NCI-H2196 treated with DMSO at 0.1 percent for 48 hours (cell line): Measurements from ENCODE around the gene NBPF1.
"Not testable (repeated sequence)": the region's sequence is repeated elsewhere in the genome, so short reads cannot be mapped to it uniquely, and the experiment has no call there.

Experiments
- DNase-seq: peaks from one replicate; lab custom pipeline; 2025; ENCODE audit not compliant: unreplicated experiment; lab: John Stamatoyannopoulos, UW

The NBPF1 gene

DNA sequence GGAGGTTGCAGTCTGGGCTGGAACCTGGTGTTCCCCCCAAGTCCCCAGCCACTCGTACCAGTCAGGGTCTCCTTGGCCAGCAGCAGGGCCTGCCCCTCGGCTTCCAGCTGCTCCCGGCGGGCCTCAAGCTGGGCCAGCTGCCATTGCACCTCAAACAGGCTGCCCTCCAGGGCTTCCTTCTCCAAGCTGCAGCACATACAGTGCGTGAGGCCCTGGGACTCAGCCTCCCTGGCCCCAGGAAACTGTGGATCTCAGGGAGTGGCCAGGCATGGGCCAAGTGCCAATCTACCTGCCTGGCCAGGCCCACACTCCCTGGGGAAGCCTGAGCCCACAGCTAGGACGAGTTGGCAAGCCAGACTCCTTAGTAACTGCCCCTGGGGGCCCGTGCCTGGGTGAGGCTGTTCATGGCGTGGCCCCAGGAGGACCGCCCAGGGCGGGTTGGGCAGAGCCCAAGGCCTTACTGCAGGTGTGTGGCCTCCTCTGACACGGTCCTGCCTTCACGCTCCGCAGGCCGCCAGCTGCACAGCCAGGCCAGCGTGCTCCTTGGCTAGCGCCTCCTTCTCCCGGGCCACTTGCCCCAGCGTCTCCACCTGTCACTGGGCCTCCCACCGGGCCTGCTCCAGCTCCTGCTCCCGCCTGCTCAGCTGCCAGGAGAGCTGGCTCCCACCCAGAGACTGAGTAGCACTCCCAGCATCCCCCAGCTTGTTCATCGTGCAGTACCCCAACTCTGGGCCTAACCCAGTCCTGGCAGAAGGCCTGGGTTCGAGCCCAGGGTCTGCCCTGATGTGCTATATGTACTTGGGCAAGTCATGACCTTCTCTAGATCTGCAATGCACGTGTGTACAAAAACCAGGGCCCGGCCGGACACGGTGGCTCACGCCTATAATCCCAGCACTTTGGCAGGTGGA is 10.7 kb upstream of the NBPF1 start:
- DNase-seq: peak; percentile 100

DNA sequence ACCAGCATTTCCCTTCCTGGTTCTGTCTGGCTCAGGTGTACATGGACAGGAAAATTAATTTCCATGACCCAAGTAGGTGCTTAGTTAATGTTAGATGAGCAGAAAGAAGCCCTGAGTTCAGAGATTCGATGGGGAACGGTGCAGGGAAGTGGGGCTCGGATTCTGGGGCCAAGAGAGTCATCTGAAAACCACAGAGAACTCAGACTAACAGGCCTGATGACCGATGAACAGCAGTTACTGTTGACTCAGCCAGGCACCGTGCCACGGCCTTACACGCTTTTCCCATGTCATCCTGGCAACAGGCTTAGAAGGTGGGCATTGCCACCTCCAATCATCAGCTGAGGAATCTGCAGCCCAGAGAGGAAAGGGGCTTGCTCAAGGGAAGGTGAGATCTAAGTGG is 10.0 kb upstream of the NBPF1 start:
- peak; percentile 52 for DNase-seq

DNA sequence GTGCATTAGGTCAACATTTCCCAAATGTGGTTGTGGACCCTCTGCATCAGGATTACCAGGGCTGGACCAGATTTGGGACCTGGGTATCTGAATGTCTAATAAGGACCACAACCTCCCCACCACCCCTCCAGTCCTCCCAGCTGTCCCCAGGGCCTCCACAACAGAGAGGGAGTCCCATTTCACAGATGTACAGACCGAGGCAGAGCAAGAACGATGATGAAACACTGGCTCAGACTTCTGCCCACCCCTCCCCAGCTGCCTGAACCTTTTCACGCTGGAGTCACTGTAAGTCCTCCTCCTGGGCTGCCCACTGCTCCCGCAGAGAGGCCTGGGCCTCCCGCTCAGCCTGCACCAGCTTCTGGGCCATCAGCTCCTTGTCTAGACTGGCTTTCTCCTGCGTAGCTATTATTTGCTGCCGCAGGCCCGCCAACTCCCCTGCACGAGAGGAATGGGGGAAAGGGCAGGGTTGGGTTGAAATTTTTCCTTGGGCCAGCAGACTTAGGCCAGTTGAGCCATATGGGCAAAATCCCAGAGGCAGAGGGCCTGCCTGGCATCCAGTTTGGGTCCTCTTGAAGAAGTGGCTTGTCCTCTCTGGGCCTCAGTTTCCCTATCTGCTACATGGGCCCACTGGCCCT is 8.4 kb upstream of the NBPF1 start:
- not testable (repeated sequence) for DNase-seq

DNA sequence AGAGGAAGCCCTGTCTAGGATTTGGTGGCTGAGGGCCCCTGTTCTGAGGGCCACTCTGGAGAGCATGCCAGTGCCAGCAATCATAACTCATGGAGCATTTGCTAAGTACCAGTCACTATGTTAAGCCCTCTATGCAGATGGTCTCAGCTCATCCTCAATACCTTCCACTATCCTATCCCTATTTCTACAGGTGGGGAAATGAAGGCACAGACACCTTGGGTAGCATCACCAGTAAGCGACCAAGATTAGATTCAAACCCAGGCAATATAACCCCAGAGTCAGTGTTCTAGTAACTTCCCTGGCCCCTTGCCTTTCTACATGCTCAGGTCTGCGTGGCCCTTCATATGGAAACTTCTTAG is 7.9 kb upstream of the NBPF1 start:
- no peak for DNase-seq

DNA sequence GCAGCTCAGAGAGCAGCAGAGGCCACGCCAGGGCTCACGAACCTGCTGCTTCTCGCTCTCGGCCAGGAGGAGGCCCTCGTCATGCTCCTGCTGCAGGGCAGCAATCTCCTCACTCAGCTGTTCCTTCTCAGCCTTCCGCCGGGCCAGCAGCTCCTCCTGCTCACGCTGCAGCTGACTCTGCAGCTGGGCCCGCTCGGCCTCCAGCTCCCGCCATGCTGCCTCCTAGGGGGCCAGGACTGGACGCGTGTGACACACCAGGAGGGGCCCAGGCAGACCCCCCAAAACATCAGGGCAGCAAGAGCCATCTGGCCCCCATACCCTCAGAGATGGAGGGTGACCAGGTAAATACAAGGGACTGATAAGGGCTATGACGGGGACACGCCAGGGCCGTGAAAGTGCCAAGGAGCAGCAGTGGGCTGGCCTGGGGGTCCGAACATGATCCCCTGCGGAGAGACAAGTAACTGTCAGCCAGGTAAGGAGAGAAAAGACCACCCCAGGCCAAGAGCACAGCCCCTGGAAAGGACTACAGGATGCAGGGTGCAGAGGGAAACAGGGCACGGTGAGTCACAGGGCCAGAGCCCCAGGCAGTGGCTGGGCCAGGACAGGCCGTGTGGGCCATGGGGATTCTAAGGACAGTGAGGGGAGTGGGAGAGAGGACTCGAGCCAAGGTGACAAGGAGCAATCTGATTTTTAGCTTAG is 6.6 kb upstream of the NBPF1 start:
- not testable (repeated sequence) for DNase-seq

DNA sequence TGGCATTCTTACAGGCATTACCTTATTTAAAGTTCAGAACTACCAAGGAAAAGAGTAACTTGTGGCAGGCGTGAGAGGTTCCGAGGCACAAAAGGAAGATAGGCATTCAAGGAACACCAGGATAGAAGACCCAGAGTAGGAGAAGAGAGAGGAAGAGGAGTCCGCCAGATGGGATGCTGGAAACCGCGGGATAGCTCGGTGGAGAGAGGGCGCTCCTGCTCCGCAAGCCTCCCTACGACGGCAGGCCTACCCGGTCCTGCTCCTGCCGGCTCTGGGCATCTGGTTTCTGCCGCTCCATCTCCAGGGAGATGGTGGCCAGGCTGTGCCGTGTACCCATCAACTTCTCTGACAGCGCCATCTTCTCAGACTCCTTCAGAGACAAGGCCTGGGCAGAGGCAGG is 5.4 kb upstream of the NBPF1 start:
- no peak for DNase-seq

DNA sequence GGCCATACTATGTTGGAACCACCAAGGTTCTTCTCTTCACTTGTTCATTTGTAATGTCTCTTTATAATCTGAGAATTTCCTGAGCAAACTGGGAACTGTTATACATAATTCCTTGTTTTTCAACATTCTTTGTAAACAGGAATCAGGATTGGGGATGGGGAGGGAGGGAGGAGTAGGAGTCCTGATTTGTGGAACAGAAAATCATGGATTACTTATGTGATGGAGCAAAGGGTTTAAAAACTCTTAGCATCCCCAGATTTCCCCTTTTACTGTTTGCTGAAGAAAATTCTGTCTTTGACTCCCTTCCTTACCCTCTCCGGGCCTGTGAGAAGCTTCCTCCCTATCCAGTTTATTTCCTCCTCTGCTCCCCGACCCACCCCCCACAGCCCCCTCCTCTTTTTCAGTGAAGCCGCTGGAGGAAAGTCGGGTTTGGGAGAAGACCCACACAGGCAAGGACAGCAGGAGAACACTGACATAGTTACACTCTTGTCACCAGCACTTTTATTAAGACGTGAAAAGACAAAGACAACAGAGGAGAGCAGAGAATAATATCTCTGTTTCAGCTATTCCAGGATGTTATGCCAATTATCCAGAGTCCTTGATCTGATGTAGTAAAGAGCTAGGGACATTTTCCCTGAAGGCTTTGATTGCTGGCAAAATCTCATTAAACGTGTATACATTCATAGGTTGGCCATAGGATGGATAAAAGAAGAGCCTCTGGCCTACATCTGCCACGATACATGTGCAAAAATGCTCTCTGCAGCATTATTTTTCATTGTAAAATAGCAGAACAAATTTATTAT is 4.6 kb upstream of the NBPF1 start:
- no peak for DNase-seq

DNA sequence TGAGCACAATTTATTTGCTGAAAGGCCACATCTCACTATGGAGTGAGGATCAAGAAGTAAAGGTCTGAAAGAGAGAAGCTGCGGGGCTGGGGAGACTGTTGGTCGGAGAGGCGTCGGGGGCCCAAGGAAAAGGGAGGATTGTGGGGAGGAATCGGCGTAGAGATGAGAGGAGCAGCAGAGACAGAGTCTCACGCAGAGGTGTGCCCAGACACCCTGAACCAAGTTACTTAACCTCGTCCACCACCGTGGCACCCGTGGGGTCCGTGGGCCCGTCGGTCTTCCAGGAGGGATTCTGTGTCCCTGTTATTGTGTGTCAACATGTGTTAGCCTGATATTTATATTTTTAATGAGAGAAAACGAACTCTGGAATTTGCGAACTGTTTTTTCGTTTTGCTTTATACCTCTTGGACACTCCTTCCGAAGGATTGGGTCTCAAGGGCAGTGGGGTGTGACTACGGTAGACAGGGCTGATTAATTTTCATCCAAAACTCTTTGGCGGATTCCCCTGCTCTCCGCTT is 3.8 kb upstream of the NBPF1 start:
- DNase-seq: no peak

DNA sequence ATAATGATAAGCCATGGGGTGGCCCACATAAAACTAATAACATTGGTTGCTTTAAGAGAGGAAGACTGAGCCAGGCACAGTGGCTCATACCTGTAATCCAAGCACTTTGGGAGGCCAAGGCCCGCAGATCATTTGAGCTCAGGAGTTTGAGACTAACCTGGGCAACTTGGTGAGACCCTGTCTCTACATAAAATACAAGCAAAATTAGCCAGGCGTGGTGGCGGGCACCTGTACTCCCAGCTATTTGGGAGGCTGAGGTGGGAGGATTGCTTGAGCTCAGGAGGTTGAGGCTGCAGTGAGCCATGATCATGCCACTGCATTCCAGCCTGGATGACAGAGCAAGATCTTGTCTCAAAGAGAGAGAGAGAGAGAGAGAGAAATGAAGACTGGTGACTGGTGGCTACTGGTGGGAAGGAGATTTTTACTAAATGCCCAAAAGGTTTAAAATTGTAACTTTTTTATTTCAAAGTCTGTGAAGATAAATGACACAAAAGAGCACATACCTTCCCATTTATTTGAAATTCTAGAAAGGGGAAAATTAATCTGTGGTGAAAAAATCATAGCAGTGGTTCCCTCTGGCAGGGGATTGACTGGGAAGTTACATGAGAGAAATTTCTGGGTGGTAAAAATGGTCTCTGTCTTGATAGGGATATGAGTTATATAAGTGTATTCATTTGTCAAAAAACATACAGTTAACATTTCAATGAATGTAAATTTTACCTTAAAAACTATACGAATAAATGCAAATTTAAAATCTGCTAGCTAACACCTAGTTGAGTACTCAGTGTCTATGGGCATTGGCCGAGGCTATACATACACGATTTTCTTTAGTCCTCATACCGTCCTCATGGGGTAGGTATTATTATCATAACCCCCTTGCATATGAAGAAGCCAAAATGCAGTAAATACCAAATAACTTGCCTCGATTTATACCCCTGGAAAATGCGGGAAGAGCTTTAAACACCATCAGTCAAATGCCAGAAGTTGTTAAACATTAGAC is 2.2 kb upstream of the NBPF1 start:
- no peak for DNase-seq

DNA sequence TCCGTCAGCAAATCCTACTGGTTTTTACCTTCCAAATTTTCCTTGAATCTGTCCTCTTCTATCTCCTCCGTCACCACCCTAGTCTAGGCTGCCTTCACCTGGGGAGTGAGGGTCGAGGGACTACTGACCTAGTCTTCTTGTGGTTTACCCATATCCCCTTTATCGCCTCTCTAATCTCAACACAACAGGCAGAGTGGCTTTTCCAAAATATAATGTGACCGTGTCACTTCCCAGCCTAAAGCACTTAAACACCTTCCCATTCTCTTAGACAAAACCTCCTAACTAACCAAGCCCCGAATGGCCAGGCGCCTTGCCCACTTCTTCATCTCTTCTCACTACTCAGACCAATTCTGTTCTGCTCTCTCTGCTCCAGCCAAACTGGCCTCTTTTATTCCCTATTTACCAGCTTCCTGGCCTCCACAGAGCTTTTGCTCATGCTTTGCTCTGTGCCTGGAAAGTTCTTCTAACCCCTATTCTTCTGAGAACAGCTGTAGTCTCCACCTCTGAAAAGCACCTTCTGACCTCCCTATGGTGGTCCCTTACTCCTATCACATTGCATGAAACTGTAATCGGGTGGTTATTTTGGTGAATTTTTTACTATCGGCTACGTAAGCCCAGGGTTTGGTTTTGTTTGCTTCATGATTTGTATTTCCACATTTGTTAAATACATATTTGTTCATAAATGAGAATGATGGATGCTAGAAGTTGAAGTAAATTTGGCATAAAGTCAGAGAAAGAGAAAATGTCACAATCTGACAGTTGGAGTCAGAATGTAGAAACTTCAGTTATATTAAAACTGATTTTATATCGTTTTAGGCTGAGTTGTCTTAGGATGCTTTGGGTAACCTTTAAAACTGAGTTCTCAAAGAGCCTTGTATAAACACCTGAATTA is 1.2 kb upstream of the NBPF1 start:
- no peak for DNase-seq

DNA sequence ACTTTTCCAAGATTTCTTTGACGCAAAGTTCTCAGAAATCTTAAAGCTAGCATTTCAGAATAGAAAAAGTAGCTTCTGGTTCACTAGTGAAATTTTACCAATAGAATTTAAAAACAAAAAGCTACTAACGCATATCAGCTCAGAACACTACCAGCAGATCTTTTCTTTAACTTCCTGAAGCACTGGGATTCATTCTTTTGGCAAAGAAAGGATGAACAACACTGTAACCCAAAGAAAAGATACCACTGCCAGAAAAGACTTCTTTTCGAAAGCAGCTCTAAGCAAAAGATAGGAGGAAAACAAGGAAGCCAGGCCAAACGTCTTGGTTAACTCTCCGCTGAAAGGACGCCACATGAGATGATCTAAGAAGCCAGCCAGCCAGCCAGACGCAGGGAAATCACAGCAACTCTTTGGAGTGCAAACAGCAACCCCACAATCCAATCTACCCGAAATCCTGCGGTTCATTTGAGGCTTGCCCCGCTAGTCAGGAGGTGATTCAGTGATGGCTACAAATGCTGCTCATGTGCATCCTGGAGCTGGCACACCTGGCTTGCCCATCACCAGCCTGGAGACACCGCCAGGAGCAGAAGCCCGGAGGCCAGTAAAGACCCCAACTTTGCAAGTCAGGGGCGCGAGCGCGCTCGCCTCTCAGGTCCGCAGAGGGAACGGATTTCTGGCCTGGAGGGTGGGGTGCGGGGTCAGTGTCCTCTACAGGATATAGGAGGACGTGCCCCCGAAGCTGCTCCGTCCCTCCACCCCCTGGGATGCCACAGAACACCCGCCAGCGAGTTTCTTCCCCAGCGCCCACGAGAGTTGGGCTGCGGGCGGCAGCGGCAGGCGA is 812 bp downstream of the NBPF1 start:
- no peak for DNase-seq

DNA sequence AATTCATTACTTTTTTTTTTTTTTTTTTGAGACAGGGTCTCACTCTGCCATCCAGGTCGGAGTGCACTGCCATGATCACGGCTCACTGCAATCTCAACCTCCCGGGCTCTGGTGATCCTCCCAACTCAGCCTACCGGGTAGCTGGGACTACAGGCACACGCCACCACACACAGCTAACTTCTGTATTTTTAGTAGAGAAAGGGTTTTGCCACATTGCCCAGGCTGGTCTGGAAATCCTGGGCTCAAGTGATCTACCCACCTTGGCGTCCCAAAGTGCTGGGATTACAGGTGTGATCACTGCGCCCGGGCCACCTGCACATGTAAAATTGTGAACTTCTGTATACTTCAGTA is 1.4 kb downstream of the NBPF1 start:
- DNase-seq: not testable (repeated sequence)

DNA sequence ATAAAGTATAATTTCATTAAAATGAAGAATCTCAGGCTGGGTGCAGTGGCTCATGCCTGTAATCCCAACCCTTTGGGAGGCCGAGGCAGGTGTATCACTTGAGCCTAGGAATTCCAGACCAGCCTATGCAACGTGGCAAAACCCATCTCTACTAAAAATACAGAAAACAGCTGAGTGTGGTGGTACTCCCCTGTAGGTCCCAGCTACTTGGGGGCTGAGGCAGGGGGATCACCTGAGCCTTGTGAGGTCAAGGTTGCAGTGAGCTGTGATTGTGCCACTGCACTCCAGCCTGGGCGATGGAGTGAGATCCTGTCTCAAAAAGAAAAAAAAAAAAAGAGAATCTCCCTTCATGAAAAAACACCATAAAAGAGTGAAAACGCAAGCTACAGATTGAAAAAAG is 2.2 kb downstream of the NBPF1 start:
- not testable (repeated sequence) for DNase-seq

DNA sequence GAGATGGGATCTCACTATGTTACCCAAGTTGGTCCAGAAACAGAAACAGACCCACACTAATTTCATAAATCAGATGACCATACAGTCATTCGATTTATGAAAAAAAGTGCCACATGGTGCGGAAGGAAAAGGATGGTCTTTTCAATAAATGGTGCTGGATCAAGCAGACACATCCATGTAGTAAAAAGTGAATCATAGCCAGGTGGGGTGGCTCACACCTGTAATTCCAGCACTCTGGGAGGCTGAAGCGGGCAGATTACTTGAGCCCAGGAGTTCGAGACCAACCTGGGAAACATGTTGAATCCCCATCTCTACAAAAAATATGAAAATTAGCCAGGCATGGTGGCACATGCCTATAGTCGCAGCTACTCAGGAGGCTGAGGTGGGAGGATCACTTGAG is 2.8 kb downstream of the NBPF1 start:
- not testable (repeated sequence) for DNase-seq

DNA sequence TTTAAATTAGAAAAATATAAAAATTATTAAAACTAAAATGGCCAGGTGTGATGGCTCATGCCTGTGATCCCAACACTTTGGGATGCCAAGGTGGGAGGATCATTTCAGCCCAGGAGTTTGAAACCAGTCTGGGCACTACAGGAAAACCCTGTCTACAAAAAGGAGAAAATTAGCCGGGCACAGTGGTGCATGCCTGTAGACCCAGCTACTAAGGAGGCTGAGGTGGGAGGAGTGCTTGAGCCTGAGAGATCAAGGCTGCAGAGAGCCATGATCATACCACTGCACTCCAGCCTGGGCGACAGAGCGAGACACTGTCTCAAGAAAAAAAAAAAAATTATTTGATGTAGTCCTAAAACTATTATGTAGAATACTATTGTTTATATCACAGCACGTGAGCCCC is 3.6 kb downstream of the NBPF1 start:
- not testable (repeated sequence) for DNase-seq

DNA sequence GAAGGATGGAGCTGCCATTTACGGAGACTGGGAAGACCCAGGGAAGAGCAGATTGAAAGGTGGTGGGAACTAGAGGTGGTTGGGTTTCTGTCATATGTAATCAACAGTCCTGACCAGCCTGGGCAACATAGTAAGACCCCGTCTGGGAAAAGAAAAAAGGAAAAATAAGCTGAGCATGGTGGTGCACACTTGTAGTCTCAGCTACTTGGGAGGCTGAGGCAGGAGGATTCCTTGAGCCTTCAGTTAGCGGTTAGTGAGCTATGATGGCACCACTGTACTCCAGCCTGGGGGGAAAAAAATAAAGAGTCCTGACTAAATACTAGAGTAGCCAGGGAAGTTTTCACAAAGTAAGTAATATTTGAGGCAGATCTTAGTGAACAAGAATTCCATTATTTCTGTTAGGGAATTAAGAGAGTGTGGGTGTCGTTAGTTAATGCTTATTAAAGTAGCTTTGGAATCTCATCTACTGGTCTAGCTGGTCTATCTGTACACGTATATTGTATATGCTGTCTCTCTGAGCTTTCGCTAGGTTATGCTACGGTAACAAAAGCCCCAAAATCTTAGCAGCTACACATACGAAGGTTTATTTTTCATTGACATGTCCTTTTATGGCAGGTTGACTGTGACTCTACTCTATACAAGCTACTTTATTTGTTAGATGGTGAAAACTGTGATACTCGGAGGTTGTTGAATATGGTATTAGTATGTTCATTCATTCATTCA is 4.4 kb downstream of the NBPF1 start:
- DNase-seq: no peak
